ENCODE measurements around the gene ATR. TPM values are rescaled to one million over a fixed set of nuclear protein-coding genes. Genes with fewer than 3 reads are reported as not detected.
"Not testable (repeated sequence)": the region's sequence is repeated elsewhere in the genome, so short reads cannot be mapped to it uniquely, and the experiment has no call there.

Gene ATR
- polyA plus RNA-seq, 3 donors, result 22.9 to 35.6 (median 29.8) TPM

- DNase-seq, result no peak
Observed at GRCh38 chr3:142450881-142451280, 127.7 kb downstream of the ATR start.

- no peak for DNase-seq
Observed at GRCh38 chr3:142450189-142450588, 128.3 kb downstream of the ATR start.

DNA sequence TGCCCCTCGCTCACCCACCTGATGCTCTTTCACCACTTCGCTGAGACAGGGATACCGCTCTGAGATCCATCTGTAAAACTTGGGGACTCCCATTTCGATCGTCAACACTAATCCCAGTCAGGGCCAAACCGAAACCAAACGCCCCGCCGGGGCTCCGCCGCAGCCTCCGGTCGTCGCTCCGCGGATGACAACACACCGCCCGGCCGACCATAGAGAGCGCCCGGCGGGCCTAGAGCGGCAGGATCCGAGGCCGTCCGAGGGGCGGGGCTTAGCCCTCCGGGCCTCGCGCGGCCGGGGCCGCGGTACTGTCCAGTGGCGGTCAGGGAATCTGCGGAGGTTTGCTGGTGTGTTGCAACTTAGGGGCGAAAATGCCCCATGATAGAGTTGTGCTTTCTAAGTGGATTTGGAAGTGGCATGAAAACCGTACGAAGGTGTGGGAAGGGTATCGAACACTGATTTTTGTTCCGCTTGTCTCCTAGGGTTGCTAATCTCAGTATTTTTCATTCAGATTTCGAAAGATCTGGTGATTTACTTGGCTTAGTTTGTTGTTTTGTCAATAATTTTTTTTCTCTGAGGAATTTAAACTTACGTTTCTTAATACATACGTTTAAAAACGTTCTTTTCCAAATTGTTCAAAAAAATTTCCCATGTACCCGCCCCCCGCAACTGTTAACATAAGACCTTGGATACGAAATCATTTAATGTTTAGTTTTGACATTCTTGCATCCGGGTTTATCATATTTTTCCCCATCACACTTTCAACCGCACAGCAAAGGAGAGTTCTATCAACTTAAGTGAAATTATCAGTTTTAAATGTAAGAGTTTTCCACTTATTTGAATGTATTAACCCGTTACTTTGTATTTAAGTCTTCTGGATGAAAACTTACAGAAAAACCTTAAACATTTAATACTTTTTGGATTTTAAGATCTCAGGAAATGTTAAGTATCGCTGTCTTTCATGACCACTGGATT is 130.4 kb downstream of the ATR start, which contains the start of gene XRN1:
TSS of gene XRN1 (minus strand) at position 186 of the 972 bp plus-strand sequence. CDS start at position 93, 93 bp downstream.
- DNase-seq, result peak; percentile 94

GRCh38 chr3:142447301-142447851 is 131.2 kb downstream of the ATR start:
- peak; percentile 49 for DNase-seq

DNA sequence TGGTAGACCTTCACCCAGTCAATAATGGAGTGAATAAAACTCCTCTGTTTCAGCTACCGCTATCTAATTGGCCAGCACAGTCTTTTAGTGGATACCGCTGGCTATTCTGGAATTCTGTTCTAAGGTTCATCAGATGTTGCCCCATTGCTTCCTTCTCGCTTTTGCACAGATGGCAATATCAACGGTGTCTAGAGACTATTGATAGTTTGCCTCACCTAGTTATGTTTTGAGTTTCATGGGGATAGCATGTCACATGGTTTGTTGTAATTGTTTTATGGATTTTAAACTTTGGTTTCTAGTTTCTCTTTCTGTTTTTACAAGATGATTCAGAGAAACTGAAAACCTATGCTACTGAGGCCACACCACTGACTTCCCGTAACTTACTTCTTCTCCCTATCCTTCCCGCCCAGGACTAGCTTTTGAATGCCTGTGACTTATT is 132.7 kb downstream of the ATR start:
- DNase-seq, result no peak

DNA sequence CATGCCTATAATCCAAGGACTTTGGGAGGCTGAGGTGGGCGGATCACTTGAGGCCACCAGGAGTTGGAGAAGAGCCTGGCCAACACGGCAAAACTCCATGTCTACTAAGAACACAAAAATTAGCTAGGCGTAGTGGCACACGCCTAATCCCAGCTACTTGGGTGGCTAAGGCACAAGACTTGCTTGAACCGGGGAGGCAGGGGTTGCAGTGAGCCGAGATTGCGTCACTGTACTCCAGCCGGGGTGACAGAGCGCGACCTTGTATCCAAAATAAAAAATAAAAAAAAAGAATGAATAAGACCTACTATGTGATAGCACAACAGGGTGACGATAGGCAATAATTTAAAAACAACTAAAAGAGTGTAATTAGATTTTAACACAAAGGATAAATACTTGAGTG is 134.2 kb downstream of the ATR start:
- no peak for DNase-seq

- DNase-seq, result not testable (repeated sequence)
Observed at GRCh38 chr3:142443060-142443459, 135.5 kb downstream of the ATR start.

GRCh38 chr3:142439499-142440220 is 138.9 kb downstream of the ATR start:
- DNase-seq, result not testable (repeated sequence)

DNA sequence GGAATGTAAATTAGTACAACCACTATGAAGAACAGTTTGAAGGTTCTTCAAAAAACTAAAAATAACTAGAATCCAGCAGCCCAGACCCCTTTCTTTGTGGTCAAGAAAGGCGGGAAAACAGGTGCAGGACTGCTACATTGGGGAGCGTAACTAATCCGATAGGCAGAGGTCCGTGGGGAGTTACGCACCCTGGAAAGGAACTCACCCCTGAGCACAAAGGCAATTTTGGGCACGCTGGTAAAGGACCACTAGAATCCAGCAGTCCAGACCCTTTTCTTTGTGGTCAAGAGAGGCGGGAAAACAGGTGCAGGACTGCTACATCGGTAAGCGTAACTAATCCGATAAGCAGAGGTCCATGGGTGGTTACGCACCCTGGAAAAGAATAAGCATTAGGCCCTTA is 140.4 kb downstream of the ATR start:
- not testable (repeated sequence) for DNase-seq

DNA sequence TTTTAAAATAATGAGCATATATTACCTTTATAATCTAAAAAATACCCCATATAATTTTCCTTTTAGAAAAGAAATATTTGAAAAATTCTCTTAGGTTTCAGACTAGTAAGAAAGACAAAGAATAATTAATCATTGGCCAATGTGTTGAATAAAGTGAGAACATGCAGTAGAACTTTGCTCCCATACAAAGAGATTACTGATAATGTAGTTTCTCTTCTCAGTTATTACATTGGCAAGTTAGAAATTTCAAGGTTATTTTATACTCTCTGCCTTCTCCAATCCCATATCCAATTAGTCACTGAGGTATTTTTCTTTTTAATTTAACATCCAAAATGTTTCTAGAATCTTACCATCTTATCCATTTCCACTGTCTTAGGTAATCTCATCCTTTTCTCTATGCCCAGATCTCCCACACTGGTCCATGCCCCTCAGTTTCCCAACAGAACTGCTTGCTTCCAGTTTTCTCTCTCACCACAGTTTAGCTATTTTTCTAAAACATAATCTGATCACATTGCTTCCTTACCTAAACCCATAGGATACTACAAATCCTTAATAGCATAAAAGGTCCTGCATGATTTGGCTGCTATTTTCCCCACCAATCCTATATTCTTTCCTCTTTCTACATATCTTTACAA is 141.5 kb downstream of the ATR start:
- DNase-seq, result no peak

- no peak for DNase-seq
Observed at GRCh38 chr3:142434503-142434902, 144.0 kb downstream of the ATR start.

DNA sequence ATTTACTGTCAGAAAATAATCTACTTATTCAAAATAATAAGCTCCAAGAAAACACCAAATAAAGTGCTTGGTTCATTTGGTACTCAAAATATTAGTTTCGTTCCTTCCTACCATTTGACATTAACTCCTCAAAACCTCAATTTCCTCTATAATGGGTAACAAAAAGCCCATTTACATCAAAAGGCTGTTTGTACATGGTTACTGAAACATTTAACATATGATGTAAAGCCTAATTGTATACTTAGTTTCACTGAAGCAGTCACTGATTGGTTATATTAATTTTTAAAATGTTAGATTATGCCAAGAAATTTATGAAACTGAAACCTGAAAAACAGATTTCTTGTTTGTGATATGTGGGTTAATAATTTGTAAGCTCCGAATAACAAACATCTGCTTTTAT is 145.4 kb downstream of the ATR start:
- DNase-seq, result no peak

DNA sequence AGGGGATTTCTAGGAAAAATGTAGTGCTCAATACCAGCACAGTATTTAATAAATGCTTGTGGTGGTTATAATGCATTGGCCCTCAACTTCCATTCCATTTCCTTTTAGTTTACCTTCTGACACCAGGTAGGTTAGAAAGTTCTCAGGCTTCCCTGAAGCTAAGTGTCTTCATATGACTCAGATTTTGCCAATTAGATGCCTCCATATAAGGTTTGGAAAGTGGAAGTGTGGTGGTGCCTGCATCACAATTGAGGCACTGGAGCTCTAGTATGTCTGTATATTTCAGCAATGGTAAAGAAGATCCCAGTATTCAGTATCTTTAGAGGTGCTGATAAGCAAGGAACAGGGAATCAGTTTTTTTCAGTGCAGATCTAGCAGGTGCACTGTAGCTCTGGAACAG is 149.0 kb downstream of the ATR start:
- DNase-seq, result no peak

- no peak for DNase-seq
Observed at GRCh38 chr3:142424754-142425153, 153.8 kb downstream of the ATR start.

DNA sequence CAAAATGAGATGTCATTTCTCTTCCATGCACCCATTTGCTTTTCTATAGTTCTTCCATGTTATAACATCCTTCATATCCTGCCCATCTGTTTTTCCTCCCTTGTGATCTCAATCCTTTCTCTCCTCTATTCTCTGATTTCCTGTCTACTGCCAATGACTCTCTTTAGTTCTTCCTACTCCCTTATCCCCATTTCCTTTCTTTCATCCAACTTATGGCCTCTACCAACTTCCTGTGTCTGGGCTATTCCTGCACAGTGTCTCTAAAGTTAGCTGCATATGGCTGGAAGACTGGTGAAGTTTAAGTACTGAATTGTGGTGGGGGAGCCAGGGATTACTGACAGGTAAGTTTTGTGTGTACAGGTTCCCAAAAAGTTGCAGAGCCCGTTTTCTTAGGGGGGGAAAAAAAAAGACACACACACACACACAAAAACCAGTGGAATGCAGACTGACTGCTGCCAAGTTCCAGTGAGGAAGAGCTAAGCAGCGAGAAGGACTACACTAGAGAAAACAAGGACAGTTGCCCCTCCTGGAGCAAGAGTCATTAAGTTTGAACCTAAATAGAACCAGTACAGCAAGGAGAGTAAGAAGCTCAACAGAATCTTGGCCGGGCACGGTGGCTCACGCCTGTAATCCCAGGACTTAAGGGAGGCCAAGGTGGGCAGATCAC is 159.5 kb downstream of the ATR start:
- DNase-seq, result no peak

DNA sequence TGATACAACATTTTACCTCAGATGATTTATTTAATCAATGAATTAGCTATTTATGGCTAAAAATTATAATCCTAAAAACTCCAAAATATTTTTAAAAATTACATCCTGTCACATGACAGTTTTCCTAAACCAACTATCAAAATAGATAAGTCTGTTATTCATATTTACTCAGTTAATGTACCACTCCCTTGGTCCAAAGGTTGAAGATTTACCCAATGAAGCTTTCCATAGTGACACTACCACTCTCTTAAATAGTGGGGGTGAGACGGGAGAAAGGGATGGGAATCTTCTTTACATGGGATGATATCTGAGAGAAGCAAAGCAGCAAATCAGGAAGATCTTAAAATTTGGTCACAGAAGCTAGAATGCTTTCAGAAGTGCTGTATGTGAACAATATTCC is 161.2 kb downstream of the ATR start:
- no peak for DNase-seq

DNA sequence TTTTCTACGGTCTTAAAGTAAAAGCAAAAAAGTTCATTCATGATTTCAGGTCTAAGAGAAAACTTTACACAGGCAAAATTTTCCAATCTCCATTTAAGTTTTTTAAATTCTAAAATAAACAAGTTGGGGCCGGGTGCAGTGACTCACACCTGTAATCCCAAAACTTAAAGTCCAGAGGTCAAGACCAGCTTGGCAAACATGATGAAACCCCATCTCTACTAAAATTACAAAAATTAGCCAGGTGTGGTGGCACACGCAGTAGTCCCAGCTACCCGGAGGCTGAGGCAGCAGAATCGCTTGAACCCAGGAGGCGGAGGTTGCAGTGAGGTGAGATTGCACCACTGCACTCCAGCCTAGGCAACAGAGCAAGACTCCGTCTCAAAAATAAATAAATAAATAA is 178.0 kb downstream of the ATR start:
- not testable (repeated sequence) for DNase-seq
